Liver (tissue), 1 donor: ENCODE measurements around the gene NEK5.

Experiments used
- REST ChIP-seq: IDR thresholded peaks from 2 replicates; pipeline ENCODE4 v1.6.1; 2016; ENCODE audit warnings: antibody characterized with exemption, mild to moderate bottlenecking
- ZBTB33 ChIP-seq: IDR thresholded peaks from 2 replicates; pipeline ENCODE4 v1.6.1; 2016; ENCODE audit warnings: antibody characterized with exemption

GRCh38 chr13:52156724-52157261, 27.9 kb upstream of the NEK5 start:
- TF ChIP-seq REST (no peak), ZBTB33 (no peak)
